IPS-20b (cell line): ENCODE measurements around the gene ZNF230.
A peak's percentile ranks its signal among the peaks of the same experiment; 100 is the strongest.

Source experiments
- H3K27ac ChIP-seq: one replicate; pipeline ENCODE4 v1.5.1; 2013; ENCODE audit warnings: low read length
- H3K27me3 ChIP-seq: 2 replicates; pipeline ENCODE4 v1.6.1; 2013; ENCODE audit warnings: mild to moderate bottlenecking, low read length, inconsistent platforms; ENCODE audit not compliant: insufficient read depth
- H3K36me3 ChIP-seq: 2 replicates; pipeline ENCODE4 v1.6.1; 2013; ENCODE audit warnings: low read depth, mild to moderate bottlenecking, inconsistent platforms, low read length, moderate library complexity; ENCODE audit not compliant: insufficient read depth
- H3K4me1 ChIP-seq: 2 replicates; pipeline ENCODE4 v1.6.1; 2013; ENCODE audit warnings: mild to moderate bottlenecking, control low read depth, inconsistent platforms, low read length, moderate library complexity; ENCODE audit not compliant: insufficient read depth
- H3K4me3 ChIP-seq: 2 replicates; pipeline ENCODE4 v1.5.1; 2013; ENCODE audit warnings: mild to moderate bottlenecking, low read length, inconsistent platforms
- H3K9ac ChIP-seq: 2 replicates; pipeline ENCODE4 v1.6.1; 2013; ENCODE audit warnings: low read depth, mild to moderate bottlenecking, inconsistent platforms, low read length, moderate library complexity
- H3K9me3 ChIP-seq: 2 replicates; pipeline ENCODE4 v1.6.1; 2013; ENCODE audit warnings: mild to moderate bottlenecking, low read depth, low read length, inconsistent platforms; ENCODE audit not compliant: insufficient read depth

The ZNF230 gene

DNA sequence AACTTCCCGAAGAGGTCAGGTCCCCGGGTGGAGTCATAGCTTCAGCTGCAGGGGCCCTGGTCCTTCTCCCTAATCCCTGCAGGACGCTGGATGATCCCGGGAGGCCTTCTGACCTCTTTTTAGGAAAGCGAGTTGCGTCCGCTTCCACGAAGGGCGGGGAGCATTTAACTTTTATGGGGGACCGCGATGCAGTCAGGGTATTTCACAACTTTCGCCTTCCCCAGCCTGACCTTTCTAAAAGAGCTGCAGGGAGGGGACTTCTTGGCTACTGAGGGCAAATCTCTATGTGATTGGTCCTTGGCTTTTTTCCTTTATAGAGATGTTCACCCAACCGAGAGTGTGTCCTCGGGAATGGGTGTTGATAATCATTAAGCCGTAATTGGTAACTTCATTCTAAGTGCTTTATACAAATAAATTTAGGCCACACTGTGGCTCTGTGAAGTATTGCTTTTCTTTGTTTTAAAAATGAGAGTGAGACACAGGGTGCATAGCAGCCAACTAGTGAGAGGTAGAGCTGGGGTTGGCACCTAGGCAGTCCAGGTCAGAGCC, 778 bp downstream of the ZNF230 start:
- H3K9ac ChIP-seq, result peak overlapping the region; percentile 70; the same call in 1 of the 2 replicates
- H3K9me3 ChIP-seq, result peaks cover 35% of the 10 kb centered on the region; the same call in 1 of the 2 replicates
- H3K4me1 ChIP-seq, result no peaks in the 10 kb centered on the region
- peaks cover 7% of the 10 kb centered on the region for H3K36me3 ChIP-seq
- peak overlapping the region; percentile 93 for H3K4me3 ChIP-seq
- no peaks in the 10 kb centered on the region for H3K27me3 ChIP-seq
- H3K27ac ChIP-seq, result no peak overlapping the region

DNA sequence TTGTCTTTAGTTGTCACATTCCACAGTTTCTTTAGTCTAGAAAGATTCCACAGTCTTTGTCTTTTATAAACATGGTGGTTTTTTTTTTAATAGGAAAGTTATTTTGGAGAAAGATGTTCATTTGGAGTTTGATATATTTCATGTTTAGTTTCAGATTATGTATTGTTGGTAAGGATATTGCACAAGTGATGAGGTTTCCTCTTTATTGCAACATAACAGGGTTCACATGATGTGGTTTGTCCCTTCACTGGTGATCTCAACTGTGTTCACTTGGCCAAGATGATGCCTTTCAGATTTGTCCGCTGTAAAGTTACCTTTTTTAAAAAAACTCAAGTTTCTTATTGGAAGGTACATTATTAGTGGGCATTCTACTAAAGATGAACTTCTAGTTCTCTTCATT, 3.2 kb downstream of the ZNF230 start:
- Histone ChIP-seq H3K27me3 (no peaks in the 10 kb centered on the region), H3K9me3 (peaks cover 52% of the 10 kb centered on the region), H3K27ac (no peak overlapping the region), H3K4me1 (no peaks in the 10 kb centered on the region), H3K9ac (no peak overlapping the region), H3K36me3 (peaks cover 32% of the 10 kb centered on the region), H3K4me3 (no peak overlapping the region)

DNA sequence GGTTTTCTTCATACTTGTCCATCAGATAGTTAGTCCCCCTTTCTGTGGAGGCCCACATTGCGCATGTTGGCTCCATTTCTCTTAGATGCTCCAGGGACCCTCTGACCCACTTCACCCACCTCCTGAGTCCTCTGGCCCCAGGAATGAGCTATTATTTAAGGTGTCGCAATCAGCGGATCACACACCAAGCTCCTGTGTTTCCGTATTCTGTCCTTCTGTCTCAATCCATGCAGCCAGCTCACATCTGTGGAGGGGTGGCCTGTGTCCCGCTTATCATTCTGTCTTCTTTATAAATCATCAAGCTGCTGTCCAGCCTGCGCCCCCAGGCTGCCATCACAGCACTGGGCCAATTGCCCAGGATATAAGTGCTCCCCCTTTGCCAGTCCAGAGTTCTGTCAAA, 4.7 kb downstream of the ZNF230 start:
- Histone ChIP-seq H3K27ac (no peak overlapping the region), H3K36me3 (peaks cover 46% of the 10 kb centered on the region), H3K4me3 (no peak overlapping the region), H3K9me3 (peaks cover 66% of the 10 kb centered on the region), H3K9ac (no peak overlapping the region), H3K27me3 (no peaks in the 10 kb centered on the region), H3K4me1 (no peaks in the 10 kb centered on the region)

DNA sequence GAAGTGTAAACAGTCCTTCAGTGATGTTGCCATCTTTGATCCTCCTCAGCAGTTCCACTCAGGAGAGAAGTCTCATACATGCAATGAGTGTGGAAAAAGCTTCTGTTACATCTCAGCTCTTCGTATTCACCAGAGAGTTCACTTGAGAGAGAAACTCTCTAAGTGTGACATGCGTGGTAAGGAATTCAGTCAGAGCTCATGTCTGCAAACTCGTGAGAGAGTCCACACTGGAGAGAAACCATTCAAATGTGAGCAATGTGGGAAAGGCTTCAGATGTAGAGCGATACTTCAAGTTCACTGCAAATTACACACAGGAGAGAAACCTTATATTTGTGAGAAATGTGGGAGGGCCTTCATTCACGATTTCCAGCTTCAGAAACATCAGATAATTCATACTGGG, 7.7 kb downstream of the ZNF230 start:
- Histone ChIP-seq H3K36me3 (peaks cover 48% of the 10 kb centered on the region), H3K27ac (no peak overlapping the region), H3K4me3 (no peak overlapping the region; the same call in 1 of the 2 replicates)

DNA sequence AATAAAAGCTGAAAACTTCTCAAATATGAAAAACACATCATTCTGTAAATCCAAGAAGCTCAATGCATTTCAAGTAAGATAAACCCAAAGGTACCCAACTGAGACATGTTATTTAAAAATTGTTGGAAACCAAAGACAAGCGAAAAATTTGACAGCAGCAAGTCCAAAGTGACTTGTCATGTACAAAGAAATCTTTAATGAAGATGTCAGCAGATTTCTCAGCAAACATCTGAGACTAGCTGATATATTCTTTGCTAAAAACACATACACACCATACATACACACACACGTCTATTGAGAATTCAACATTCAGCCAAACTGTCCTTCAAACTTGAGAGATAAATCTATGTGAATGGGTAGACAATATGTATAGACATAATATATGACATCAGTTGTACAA, 16.7 kb downstream of the ZNF230 start:
- no peak overlapping the region for H3K9ac ChIP-seq
- H3K36me3 ChIP-seq, result no peaks in the 10 kb centered on the region
- no peak overlapping the region for H3K4me3 ChIP-seq
- H3K9me3 ChIP-seq, result peaks cover 52% of the 10 kb centered on the region
- no peaks in the 10 kb centered on the region for H3K4me1 ChIP-seq
- no peak overlapping the region for H3K27ac ChIP-seq
- H3K27me3 ChIP-seq, result no peaks in the 10 kb centered on the region; the same call in 1 of the 2 replicates

More for the DNA sequence above, 7.7 kb downstream of the ZNF230 start:
- Histone ChIP-seq H3K27me3 (no peaks in the 10 kb centered on the region), H3K9ac (no peak overlapping the region), H3K9me3 (peaks cover 92% of the 10 kb centered on the region), H3K4me1 (no peaks in the 10 kb centered on the region)

DNA sequence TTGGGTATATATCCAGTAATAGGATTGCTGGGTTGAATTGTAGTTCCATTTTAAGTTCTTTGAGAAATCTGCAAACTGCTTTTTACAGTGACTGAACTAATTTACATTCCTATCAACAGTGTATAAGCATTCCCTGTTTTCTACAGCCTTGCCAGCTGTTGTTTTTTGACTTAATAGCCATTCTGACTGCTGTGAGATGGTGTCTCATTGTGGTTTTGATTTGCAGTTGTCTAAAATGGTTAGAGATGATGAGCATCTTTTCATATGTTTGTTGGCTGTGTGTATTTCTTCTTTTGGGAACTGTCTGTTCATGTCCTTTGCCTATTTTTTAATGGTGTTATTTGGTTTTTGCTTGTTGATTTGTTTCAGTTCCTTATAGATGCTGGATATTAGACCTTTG, 18.5 kb downstream of the ZNF230 start:
- H3K4me1 ChIP-seq, result no peaks in the 10 kb centered on the region
- H3K27me3 ChIP-seq, result no peaks in the 10 kb centered on the region; the same call in 1 of the 2 replicates
- no peak overlapping the region for H3K9ac ChIP-seq
- H3K27ac ChIP-seq, result no peak overlapping the region
- H3K9me3 ChIP-seq, result peaks cover 36% of the 10 kb centered on the region; the same call in 1 of the 2 replicates
- H3K36me3 ChIP-seq, result no peaks in the 10 kb centered on the region
- no peak overlapping the region for H3K4me3 ChIP-seq

DNA sequence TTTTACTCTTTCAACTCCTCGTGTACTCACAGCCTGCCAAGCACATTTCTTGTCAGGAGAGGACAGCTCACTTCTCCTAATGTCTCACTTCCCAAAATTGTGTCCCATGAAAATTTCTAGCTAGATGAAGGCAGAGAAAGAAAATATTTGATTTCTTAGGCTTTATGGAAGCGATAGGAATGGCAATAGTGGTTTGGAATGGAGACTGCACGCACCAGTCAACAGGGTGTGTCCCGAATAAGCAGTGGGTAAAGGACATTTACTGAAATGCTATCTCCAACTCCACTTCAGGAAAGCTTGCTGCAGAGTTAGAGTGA, 22.1 kb downstream of the ZNF230 start:
- Histone ChIP-seq H3K36me3 (peaks cover 31% of the 10 kb centered on the region), H3K27me3 (no peaks in the 10 kb centered on the region; the same call in 1 of the 2 replicates), H3K9me3 (peaks cover 26% of the 10 kb centered on the region; the same call in 1 of the 2 replicates), H3K9ac (peak overlapping the region; percentile 84; the same call in 1 of the 2 replicates), H3K27ac (no peak overlapping the region), H3K4me1 (no peaks in the 10 kb centered on the region), H3K4me3 (peak overlapping the region; percentile 99)

DNA sequence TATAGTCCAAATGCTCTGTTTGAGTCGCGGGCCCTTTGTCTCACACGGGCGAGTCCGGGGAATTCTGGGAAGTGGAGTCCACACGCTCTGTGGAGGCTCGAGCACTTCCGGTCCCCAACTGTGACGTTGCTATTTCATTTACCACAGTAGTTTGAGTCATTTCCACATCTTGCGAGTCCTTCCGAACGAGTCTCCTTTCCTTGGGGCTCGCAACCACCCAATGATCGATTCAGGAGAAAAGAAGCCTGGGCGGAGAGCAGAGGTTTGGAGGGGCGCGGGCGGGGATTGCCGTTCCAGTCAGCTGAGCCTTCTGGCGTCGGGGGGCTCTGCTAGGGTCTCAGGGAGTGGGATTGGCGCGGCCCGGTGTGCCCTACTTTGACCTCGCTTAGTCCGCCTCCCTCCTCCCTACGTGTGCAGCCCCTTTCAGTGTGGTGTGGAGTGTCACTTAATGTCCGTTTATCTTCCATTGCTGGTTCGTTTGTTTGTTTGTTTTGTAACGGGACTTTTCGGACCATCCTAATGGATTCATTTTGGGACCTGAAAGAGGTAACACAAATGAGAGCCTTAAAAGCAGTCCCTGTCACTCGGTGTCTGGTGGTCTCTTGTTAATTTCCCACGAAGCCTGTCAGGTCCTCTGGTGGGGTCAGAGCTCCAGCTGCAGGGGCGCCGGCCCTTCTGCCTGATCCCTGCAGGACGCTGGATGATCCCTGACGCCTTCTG, 22.6 kb downstream of the ZNF230 start, which contains the start of gene ZNF222:
TSS of gene ZNF222 (plus strand) at position 163 of the 720 bp plus-strand sequence. CDS start at position 221, 58 bp downstream.
- H3K4me1 ChIP-seq, result no peaks in the 10 kb centered on the region
- H3K9me3 ChIP-seq, result peaks cover 31% of the 10 kb centered on the region
- peaks cover 36% of the 10 kb centered on the region for H3K36me3 ChIP-seq
- peak within 1 kb of the TSS; percentile 84 for H3K9ac ChIP-seq
- no peaks in the 10 kb centered on the region; the same call in 1 of the 2 replicates for H3K27me3 ChIP-seq
- H3K4me3 ChIP-seq, result peak within 1 kb of the TSS; percentile 99
- H3K27ac ChIP-seq, result no peak within 1 kb of the TSS

DNA sequence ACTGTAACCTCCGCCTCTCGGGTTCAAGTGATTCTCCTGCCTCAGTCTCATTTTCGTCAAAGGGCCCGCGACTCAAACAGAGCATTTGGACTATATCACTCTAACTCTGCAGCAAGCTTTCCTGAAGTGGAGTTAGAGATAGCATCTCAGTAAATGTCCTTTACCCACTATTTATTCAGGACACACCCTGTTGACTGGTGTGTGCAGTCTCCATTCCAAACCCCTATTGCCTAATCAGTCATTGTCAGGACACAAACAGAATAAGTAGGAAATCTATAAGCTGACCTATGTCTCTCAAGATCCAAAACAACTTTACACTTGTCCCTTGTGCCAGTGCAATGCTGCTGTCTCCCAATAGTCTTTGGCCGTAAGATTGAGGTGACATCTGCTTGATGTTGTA, 23.9 kb downstream of the ZNF230 start:
- Histone ChIP-seq H3K4me3 (no peak overlapping the region), H3K4me1 (no peaks in the 10 kb centered on the region), H3K27me3 (no peaks in the 10 kb centered on the region), H3K36me3 (peaks cover 48% of the 10 kb centered on the region), H3K9me3 (peaks cover 34% of the 10 kb centered on the region), H3K27ac (no peak overlapping the region), H3K9ac (no peak overlapping the region)

DNA sequence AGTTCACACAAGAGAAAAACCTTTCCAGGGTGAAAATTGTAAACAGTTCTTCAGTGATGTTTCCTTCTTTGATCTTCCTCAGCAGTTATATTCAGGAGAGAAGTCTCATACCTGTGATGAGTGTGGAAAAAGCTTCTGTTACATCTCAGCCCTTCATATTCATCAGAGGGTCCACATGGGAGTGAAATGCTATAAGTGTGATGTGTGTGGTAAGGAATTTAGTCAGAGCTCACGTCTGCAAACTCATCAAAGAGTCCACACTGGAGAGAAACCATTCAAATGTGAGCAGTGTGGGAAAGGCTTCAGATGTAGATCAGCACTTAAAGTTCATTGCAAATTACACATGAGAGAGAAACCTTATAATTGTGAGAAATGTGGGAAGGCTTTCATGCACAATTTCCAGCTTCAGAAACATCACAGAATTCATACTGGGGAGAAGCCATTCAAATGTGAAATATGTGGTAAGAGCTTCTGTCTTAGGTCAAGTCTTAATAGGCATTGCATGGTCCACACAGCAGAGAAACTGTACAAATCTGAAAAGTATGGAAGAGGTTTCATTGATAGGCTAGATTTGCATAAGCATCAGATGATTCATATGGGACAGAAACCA, 29.3 kb downstream of the ZNF230 start:
- peaks cover 55% of the 10 kb centered on the region for H3K36me3 ChIP-seq
- H3K4me1 ChIP-seq, result no peaks in the 10 kb centered on the region
- 0 out of 2 replicates have a peak overlapping the region, but pooled peaks have one; percentile 18 for H3K4me3 ChIP-seq
- H3K9me3 ChIP-seq, result peaks cover 87% of the 10 kb centered on the region
- H3K27ac ChIP-seq, result no peak overlapping the region
- H3K27me3 ChIP-seq, result no peaks in the 10 kb centered on the region
- no peak overlapping the region for H3K9ac ChIP-seq

DNA sequence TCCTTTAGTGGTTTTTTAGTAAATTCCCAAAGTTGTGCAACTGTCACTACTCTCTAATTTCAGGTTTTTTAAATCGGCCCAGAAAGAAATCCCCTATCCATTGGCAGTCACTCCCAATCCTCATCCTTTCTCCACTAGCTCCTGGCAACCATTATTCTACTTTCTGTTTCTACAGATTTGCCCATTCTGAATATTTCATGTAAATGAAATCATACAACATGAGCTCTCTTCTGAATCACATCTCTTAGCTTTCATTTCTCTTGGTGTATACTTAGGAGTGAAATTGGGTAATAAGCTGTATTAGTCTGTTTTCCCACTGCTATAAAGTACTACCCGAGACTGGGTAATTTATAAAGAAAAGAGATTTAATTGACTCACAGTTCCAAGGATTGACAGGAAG, 39.4 kb downstream of the ZNF230 start:
- Histone ChIP-seq H3K27ac (no peak overlapping the region), H3K36me3 (no peaks in the 10 kb centered on the region), H3K4me1 (no peaks in the 10 kb centered on the region), H3K4me3 (no peak overlapping the region), H3K9me3 (peaks cover 71% of the 10 kb centered on the region; the same call in 1 of the 2 replicates), H3K27me3 (no peaks in the 10 kb centered on the region), H3K9ac (no peak overlapping the region)
